ENCODE measurements around the gene PRKAR2B. TPM values are rescaled to one million over a fixed set of nuclear protein-coding genes. Genes with fewer than 3 reads are reported as not detected.

The PRKAR2B gene
- total RNA-seq, 1 donor from 2014 or later, result 20.3 TPM

GRCh38 chr7:107012691-107013090 is 31.8 kb upstream of the PRKAR2B start:
- no peak overlapping the region for H3K4me3 Mint-ChIP-seq (ENCODE audit: low read depth)
- H3K27ac Mint-ChIP-seq, result no peak overlapping the region
- no peak for TF ChIP-seq CTCF (IDR thresholded peaks at IDR 0.05; ENCODE audit: unreplicated experiment)
- no peaks in the 10 kb centered on the region for H3K4me1 Mint-ChIP-seq (ENCODE audit: low read depth)
- H3K9me3 Mint-ChIP-seq (ENCODE audit: low read depth), result no peaks in the 10 kb centered on the region
- H3K36me3 Mint-ChIP-seq (ENCODE audit: insufficient read depth), result no peaks in the 10 kb centered on the region
- no peak for DNase-seq (ENCODE audit: low spot score, unreplicated experiment)
- H3K27me3 Mint-ChIP-seq, result no peaks in the 10 kb centered on the region

- no peak overlapping the region for H3K27ac Mint-ChIP-seq
Observed at GRCh38 chr7:107014387-107015023, 30.0 kb upstream of the PRKAR2B start.

GRCh38 chr7:107016312-107016711 is 28.2 kb upstream of the PRKAR2B start:
- DNase-seq (ENCODE audit: low spot score, unreplicated experiment), result no peak
- H3K4me3 Mint-ChIP-seq (ENCODE audit: low read depth), result no peak overlapping the region
- no peaks in the 10 kb centered on the region for H3K4me1 Mint-ChIP-seq (ENCODE audit: low read depth)
- no peak overlapping the region for H3K27ac Mint-ChIP-seq
- no peaks in the 10 kb centered on the region for H3K36me3 Mint-ChIP-seq (ENCODE audit: insufficient read depth)
- no peaks in the 10 kb centered on the region for H3K9me3 Mint-ChIP-seq (ENCODE audit: low read depth)
- H3K27me3 Mint-ChIP-seq, result no peaks in the 10 kb centered on the region
- TF ChIP-seq CTCF (IDR thresholded peaks at IDR 0.05; ENCODE audit: unreplicated experiment), result no peak

More at GRCh38 chr7:107014387-107015023, 30.0 kb upstream of the PRKAR2B start:
- no peak for TF ChIP-seq CTCF (IDR thresholded peaks at IDR 0.05; ENCODE audit: unreplicated experiment)
- Mint-ChIP-seq H3K4me1 (ENCODE audit: low read depth) (no peaks in the 10 kb centered on the region), H3K9me3 (ENCODE audit: low read depth) (no peaks in the 10 kb centered on the region), H3K27me3 (no peaks in the 10 kb centered on the region), H3K36me3 (ENCODE audit: insufficient read depth) (no peaks in the 10 kb centered on the region), H3K4me3 (ENCODE audit: low read depth) (no peak overlapping the region)
- no peak for DNase-seq (ENCODE audit: low spot score, unreplicated experiment)

- H3K27me3 Mint-ChIP-seq, result no peaks in the 10 kb centered on the region
- H3K9me3 Mint-ChIP-seq (ENCODE audit: low read depth), result no peaks in the 10 kb centered on the region
- no peak overlapping the region for H3K27ac Mint-ChIP-seq
- no peak overlapping the region for H3K4me3 Mint-ChIP-seq (ENCODE audit: low read depth)
- no peaks in the 10 kb centered on the region for H3K4me1 Mint-ChIP-seq (ENCODE audit: low read depth)
- no peaks in the 10 kb centered on the region for H3K36me3 Mint-ChIP-seq (ENCODE audit: insufficient read depth)
- no peak for TF ChIP-seq CTCF (IDR thresholded peaks at IDR 0.05; ENCODE audit: unreplicated experiment)
- no peak for DNase-seq (ENCODE audit: low spot score, unreplicated experiment)
Observed at GRCh38 chr7:107017965-107018719, 26.4 kb upstream of the PRKAR2B start.

GRCh38 chr7:107020400-107020799 is 24.1 kb upstream of the PRKAR2B start:
- no peak for DNase-seq (ENCODE audit: low spot score, unreplicated experiment)

More at GRCh38 chr7:107020400-107020799, 24.1 kb upstream of the PRKAR2B start:
- Mint-ChIP-seq H3K27me3 (no peaks in the 10 kb centered on the region), H3K4me3 (ENCODE audit: low read depth) (no peak overlapping the region), H3K9me3 (ENCODE audit: low read depth) (no peaks in the 10 kb centered on the region), H3K4me1 (ENCODE audit: low read depth) (no peaks in the 10 kb centered on the region), H3K36me3 (ENCODE audit: insufficient read depth) (no peaks in the 10 kb centered on the region), H3K27ac (no peak overlapping the region)
- no peak for TF ChIP-seq CTCF (IDR thresholded peaks at IDR 0.05; ENCODE audit: unreplicated experiment)
